ENCODE data around the gene C19orf47.

GRCh38 chr19:40397568-40397906 is 49.3 kb upstream of the C19orf47 start:
- no peak for TF ChIP-seq CTCF (IDR thresholded peaks at IDR 0.05)
- no peak for TF ChIP-seq POLR2A (IDR thresholded peaks at IDR 0.05)

Measured in esophagus squamous epithelium (tissue), 4 donors.